GM21360 (cell line): ENCODE data around the gene C1QA.

Experiments
- ATAC-seq: cut with Tn5 transposase; IDR thresholded peaks from one replicate; pipeline ENCODE4 v1.9.1; 2021; ENCODE audit warnings: mild to moderate bottlenecking, moderate library complexity; ENCODE audit not compliant: unreplicated experiment

C1QA gene, protein sequence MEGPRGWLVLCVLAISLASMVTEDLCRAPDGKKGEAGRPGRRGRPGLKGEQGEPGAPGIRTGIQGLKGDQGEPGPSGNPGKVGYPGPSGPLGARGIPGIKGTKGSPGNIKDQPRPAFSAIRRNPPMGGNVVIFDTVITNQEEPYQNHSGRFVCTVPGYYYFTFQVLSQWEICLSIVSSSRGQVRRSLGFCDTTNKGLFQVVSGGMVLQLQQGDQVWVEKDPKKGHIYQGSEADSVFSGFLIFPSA

DNA sequence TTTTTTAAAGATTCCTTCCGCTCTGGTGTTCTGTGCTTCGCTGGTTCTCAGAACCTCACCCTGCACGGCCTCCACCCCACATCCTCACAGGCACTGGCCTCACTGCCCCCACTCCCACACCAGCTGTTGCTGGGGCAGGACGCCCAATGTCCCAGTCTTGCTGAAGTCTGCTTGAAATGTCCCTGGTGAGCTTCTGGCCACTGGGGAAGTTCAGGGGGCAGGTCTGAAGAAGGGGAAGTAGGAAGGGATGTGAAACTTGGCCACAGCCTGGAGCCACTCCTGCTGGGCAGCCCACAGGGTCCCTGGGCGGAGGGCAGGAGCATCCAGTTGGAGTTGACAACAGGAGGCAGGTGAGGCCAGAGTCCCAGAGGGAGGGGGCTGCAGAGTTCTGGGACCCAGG lies at the start of gene C1QA:
Gene C1QA (plus strand): TSS at position 276 of the 400 bp plus-strand sequence. CDS start 989 bp downstream, outside the sequence.
- no peak for ATAC-seq

GRCh38 chr1:22587247-22587646 lies 49.2 kb upstream of the C1QA start:
- ATAC-seq: no peak

DNA sequence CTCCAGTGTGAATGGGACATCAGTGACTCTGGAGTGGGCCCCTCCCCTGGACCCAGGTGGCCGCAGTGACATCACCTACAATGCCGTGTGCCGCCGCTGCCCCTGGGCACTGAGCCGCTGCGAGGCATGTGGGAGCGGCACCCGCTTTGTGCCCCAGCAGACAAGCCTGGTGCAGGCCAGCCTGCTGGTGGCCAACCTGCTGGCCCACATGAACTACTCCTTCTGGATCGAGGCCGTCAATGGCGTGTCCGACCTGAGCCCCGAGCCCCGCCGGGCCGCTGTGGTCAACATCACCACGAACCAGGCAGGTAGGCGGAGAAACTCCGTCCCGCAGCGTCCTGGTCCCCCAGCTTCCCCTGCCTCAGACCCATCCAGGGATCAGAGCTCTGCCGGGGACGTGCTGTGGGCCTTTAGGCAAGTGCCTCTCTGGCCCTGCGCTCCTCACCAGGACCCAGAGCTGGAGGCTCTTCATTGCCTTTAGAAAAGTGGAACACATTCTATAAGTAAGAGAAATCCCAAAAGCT lies 47.5 kb upstream of the C1QA start:
- no peak for ATAC-seq

- ATAC-seq: no peak
These were observed 44.9 kb upstream of the C1QA start for GRCh38 chr1:22591576-22591975.

DNA sequence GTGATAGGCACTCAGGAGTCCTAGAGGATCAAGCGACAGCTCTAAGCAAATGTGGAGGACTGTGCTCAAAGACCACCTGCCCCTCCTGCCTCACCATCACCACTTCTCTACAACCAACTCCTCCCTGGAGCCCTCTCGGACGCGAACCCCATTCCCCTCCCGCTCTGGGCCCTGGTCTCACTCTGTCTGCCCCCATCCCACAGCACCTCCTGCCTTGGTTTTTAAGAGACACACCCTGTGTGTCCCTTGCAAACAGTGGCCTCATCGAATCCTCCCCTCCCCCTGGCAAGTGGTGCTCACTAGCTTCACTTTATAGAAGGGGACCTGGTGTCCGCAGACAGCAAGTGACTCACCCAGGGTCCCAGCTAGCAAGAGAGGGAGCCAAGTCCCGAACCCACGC lies 44.4 kb upstream of the C1QA start:
- ATAC-seq: no peak

DNA sequence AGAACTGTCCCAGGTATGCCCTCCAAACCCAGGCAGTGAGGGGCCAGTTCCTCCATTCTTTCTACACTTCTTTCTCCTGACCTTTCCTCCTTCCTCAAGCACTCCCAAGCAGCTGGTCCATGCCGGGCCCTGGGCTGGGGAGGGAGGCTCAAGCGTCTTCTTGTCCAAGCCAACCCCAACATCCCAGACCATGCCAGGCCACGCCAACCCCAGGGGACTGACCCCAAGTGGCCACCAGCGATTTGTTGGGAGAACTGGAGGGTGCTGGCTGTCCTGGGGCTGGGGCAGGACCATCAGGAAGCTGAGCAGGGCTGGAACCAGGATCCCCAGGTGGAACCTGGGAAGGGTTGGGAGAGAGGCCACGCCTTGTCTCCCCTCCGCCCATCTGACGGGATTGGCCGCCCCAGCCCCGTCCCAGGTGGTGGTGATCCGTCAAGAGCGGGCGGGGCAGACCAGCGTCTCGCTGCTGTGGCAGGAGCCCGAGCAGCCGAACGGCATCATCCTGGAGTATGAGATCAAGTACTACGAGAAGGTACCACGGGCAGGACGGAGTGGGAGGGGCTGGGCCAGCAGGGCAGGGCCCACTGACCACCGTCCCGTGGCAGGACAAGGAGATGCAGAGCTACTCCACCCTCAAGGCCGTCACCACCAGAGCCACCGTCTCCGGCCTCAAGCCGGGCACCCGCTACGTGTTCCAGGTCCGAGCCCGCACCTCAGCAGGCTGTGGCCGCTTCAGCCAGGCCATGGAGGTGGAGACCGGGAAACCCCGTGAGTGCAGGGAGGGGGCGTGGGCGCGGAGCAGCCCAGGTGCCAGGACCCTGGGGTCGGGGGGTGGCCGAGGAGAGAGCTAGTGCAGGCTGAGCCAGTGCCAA lies 43.3 kb upstream of the C1QA start:
- ATAC-seq: no peak

DNA sequence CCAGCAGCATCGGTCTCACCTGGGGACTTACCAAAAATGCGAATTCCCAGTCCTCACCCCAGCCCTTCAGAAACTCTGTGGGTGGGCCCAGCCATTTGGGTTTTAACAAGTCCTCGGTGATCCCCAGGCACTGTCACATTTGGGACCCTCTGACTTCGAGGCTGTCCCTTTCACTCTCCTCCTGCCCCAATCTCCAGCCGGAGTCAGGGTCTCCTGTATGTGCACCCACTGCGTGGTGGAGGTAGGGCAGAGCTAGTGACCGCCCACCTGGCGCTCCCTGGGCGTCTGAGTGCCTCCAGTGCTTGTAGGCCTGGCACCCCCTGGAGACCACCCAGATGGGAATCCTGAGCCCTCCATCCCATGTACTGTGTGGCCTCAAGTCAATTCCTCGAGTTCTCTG lies 42.0 kb upstream of the C1QA start:
- ATAC-seq: no peak

GRCh38 chr1:22595108-22595507 lies 41.3 kb upstream of the C1QA start:
- ATAC-seq: no peak

GRCh38 chr1:22597301-22597965 lies 39.0 kb upstream of the C1QA start:
- ATAC-seq: no peak

GRCh38 chr1:22597996-22598395 lies 38.4 kb upstream of the C1QA start:
- no peak for ATAC-seq

- ATAC-seq: no peak
These were observed 37.7 kb upstream of the C1QA start for GRCh38 chr1:22598736-22599135.

DNA sequence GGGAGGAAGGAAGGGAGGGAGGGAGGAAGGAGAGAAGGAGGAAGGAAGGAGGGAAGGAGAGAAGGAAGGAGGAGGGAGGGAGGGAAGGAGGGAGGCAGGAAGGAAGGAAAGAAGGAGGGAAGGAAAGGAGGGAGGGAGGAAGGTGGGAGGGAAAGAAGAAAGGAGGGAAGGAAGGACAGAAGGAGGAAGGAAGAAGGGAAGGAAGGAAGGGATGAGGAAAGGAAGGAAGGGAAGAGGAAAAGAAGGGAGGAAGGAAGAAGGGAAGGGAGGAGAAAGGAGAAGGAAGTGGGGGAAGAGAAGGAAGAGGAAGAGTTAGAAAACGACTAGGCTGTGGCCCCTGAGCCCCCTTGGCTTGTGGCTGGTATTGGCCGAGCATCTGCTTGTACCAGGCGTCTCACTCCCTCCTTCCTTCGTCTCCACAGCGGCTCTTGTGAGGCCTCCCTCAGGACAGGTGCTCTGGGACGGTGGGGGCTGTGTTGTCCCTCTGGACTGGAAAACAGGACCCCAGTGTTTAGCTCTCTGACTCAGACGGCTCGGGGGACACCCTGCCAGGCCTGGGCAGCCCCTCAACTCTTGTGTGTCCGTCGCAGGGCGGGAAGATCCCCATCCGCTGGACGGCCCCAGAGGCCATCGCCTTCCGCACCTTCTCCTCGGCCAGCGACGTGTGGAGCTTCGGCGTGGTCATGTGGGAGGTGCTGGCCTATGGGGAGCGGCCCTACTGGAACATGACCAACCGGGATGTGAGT lies 36.2 kb upstream of the C1QA start:
- no peak for ATAC-seq

DNA sequence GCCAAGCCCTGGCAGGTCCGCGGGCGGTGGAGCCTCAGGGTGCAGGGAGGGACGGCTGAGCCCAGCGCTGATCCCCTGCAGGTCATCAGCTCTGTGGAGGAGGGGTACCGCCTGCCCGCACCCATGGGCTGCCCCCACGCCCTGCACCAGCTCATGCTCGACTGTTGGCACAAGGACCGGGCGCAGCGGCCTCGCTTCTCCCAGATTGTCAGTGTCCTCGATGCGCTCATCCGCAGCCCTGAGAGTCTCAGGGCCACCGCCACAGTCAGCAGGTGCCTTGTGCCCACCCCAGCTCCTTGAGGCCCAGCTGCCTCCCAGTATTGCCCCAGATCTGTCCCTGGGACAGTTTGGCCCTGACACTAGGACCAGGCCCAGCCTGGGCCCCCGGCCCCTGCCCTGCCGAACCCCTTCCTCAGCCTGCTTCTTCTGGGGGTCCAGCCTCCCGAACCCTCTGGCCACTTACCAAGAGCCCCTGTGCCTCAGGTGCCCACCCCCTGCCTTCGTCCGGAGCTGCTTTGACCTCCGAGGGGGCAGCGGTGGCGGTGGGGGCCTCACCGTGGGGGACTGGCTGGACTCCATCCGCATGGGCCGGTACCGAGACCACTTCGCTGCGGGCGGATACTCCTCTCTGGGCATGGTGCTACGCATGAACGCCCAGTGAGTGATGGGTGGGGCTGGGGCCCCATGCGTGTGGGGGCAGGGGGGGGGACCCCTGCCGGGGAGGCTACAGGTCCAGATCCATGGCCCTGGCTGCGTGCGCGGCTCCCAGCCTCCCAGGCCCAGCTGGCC lies 35.4 kb upstream of the C1QA start:
- ATAC-seq: no peak

- ATAC-seq: no peak
These were observed 34.8 kb upstream of the C1QA start for GRCh38 chr1:22601610-22602009.

DNA sequence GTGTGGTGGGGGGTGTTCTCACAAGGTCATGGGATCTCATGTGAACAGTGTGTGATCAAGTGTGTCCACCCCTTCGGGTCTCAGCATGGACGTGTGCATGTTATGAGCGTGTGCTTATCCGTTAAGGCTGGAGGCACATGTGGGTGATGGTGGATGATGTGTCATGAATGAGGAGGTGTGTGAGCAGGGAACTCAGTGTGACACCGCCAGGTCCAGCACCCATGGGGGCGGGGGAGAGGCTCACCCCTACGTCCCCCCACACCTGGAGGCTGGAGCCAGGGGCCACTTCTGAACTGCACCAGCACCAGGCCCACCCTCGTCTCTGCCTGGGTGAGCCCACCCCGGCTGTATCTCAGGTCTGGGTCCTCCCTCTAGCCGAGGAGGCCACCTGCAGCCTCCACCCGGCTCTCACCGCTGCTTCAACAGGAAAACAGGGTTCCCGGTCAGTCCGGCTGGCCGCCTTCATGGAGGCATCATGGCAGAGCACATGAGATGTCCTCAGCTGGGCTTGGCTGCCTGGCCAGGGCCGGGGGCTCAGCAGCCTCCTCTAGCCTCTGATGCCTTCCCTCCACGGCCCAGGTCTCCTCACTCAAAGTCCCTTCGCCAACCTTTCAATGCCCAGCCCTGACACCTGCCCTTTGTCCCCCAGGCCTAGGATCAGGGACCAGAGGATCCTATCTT lies 34.2 kb upstream of the C1QA start:
- no peak for ATAC-seq

- no peak for ATAC-seq
These were observed 30.3 kb upstream of the C1QA start for GRCh38 chr1:22606161-22606560.

DNA sequence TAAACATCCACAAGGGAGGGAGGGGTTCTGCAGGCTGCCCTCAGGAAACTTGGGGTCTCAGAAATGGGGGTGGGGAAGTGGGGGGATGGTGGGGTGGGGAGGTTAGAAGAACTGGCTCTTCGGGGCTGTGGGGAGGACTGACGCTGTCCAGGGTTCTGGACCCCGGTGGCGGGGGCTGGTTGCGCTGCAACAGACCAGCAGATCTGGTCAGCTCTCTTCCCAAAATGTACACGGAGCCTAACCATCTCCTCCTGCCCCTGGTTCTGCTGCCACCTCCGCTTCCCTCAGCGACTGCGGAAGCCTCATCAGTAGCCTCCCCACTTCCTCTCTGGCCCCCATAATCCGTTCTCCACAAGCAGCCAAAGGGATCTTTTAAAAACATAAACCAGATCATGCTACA lies 29.3 kb upstream of the C1QA start:
- ATAC-seq: no peak

GRCh38 chr1:22608361-22608760 lies 28.1 kb upstream of the C1QA start:
- ATAC-seq: no peak

GRCh38 chr1:22609291-22609690 lies 27.1 kb upstream of the C1QA start:
- ATAC-seq: no peak

GRCh38 chr1:22611530-22611947 lies 24.9 kb upstream of the C1QA start:
- no peak for ATAC-seq
